ENCODE results near the gene SLC11A2.
"Not testable (repeated sequence)": the region's sequence is repeated elsewhere in the genome, so short reads cannot be mapped to it uniquely, and the experiment has no call there.

SLC11A2 gene

GRCh38 chr12:50947933-50948626 is 78.1 kb downstream of the SLC11A2 start:
- DNase-seq: peak in 1 of 2 donors; percentile 7

DNA sequence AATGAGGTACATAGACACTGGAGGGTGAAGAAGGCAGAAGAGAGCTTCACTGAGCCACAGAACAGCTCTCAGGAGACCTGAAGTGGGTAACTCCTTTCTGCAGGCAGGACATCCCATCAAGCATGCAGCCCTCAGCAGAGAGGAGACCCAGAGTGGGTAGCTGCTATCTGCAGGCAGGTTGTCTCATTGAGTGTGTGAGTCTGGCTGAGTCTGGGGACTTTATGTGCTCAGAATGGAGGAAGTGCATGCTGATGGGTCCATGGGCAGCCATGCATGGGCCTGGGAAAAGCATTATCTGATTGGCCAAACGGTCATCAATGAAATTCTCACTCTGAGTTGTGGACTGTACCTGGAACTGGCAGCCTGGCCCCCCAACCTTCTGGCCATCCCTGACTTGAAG is 88.5 kb downstream of the SLC11A2 start:
- no peak for DNase-seq

DNA sequence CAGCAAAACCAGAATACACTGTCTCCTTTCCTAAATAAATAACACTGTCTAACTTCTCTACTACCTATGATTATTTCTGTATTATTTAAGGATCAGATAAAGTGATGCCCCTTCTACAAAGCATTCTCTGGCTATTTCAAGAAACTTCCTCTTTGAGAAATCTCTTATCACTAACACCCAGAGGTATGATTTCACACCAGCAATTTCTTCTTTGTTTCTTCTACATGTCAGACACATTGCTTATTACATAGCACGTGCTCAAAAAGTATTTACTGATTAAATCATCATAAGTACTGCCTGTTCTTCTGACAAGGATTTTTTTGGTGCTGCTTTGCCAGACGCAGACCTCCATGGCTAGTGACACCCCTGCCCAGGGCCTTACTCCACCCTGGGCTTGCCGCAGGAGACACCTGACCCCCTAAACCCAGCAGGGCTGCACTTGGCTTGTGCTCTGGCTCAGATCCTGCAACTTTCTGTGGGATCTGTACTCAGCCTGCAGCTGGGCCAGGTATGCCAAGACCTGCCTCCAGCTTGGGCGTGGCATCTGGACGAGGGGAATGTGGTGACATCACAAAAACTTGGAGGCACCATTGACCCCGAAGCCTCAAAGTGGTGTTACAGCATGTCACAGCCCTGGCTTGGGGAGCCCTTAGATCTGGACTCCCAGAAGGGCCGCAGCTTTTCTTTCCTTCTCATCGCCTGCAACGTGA is 89.2 kb downstream of the SLC11A2 start:
- no peak for DNase-seq

DNA sequence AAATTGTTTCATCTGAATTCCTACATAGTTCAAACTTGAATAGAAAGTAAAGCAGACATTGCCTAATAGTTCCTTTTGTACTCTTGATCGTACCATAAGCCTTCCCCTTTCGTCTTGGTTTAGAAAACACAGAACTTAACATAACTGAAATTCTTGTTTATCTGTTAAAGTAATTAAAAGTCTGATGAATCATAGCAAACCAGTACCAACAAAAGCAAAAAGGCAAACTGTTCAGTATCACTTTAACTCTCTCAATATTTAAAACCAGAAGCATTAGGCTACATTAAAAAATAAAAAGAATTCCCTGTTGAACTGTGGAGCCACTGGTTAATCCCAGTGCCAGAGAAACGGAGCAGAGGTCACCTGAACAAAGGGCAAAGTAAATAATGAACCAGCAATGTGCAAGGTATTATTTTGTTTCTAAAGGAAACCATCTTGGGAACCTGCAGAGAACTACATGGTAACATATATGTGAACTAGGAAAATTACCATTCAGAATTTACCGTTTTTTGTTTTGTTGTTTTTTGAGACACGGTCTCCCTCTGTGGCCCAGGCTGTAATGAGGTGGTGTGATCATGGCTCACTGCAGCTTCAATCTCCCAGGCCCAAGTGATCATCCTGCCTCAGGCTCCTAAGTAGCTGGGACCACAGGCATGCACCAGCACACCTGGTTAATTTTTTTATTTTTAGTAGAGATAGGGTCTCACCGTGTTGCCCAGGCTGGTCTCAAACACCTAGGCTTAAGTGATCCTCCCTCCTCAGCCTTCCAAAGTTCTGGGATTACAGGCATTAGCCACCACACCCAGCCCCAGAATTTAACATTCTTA is 91.0 kb downstream of the SLC11A2 start:
- DNase-seq: peak; percentile 16 to 68

- peak; percentile 67 to 76 for DNase-seq
Observed at GRCh38 chr12:50934371-50934851, 91.8 kb downstream of the SLC11A2 start.

- peak in 1 of 2 donors; percentile 38 for DNase-seq
Observed at GRCh38 chr12:50933459-50934124, 92.6 kb downstream of the SLC11A2 start.

- DNase-seq: no peak
Observed at GRCh38 chr12:50932787-50933280, 93.3 kb downstream of the SLC11A2 start.

GRCh38 chr12:50930477-50930876 is 95.7 kb downstream of the SLC11A2 start:
- DNase-seq: not testable (repeated sequence)

- DNase-seq: no peak
Observed at GRCh38 chr12:50929831-50930230, 96.4 kb downstream of the SLC11A2 start.
